EL (cell line): ENCODE data around the gene GMDS.

ENCODE experiments used
- DNase-seq: peaks from one replicate; pipeline ENCODE4 v3.0.0-alpha.2; 2016

The GMDS gene

DNA sequence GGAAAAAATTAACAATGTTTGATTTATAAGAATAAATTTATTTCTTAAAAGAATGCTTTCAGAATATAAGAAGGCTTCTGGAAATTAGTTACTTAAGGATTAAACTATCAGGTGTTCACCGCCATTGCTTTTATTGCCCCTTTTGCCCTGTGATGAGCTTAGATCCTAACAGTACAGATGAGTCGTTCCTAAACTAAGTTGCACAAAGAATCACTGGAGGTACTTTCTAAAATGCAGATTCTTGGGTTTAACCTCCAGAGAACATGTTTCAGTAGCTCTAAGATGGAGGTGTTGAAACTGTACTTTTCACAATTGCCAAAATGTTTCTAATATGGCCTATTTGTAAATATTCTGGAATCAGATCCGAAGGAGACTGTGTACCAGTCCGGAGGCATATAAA, 211.9 kb downstream of the GMDS start:
- DNase-seq = no peak

DNA sequence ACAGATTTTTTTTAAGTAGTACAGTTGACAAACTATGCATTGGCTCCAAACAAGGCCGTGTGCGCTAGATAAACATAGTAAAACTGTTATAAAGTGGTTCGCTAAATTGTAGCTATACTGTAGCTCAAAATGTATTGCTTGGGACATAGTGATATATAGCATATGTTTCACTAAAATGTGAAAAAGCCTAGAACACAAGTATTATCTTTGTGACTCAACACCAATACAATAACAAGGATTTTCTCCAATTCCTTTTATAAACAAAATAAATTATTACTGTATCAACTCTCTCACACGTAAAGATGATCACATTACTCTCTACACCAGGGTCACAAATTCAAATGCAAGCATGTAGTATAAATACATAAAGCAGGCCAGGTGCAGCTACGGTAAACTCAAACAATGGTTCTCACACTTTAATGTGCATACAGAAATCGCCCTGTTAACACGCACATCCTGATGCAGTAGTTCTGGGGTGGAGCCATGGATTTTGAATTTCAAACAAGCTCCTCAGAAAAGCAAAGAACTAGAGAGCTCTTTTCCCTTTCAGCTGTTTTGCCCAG, 214.6 kb downstream of the GMDS start:
- no peak for DNase-seq

DNA sequence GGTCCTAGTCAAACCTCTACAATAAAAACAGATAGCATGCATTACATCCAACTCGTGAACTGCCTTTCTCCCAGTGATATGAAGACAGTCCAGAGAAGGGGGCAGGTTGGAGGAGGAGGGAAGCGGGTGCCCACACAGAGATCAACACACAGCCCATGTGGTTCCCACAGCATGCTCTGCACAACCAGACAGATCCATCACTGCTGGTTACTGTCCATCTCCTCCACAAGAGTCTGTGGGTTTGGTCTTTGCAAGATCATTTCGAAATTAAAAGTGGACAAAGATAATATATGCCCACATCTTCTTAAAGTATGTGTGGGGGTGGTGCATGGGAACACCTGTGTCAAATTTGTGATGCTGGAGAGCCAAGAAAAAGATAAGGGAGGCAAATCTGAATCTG, 215.5 kb downstream of the GMDS start:
- no peak for DNase-seq

DNA sequence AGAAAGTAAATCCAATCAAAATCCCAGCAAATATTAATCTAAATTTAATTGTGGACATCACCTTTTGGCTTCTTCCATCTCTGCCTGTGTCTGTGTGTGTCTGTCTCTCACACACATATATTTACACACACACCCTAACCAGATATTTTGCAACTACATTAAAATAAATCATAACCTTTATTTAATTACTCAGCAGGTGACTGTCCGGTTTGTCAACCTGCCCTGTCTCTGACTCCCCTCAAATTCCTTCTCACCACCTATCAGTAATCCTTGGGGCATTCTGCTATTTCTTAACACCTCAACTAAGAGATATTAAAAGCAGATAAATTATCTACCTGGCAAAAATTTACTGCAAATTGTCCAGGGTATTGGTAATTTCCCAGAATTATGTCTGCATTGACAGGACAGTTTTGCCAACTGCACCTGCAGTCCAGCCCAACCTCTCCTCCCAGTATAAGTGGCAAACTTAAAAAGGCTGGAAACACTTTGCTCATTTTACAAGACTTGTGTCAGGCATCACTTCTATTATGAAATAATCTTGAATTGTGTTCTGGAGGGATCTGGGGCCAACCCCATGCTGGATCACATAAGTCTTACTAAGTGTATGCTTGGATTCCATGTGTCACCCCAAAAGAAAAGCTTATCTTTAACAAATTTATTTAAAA, 216.1 kb downstream of the GMDS start:
- DNase-seq = no peak

DNA sequence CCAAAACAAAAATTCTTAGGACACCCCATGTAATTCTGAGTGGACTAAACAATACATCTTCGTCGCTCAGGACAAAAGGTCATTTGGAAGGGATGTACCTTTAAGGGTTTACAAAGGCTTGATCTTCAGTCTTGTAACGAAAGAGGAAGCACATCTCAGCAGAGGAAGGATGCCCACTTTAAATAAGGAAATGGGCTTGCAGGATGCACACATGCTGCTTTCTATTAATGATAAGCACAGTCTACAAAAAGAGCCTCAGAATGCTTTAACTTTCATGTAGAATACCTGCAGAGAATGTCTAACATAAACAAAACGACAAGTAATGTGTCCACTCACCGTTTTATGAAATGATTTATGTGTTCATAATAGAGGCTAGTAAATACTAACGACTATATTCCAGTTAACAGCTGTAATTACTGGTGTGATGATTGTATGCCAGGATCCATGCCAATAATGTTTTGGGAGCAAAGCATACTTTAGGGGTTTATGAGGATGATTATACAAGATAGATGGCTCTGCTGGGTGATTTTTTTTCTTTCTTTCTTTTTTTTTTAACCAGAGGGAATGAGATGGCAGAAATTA, 216.9 kb downstream of the GMDS start:
- DNase-seq = peak; percentile 6

DNA sequence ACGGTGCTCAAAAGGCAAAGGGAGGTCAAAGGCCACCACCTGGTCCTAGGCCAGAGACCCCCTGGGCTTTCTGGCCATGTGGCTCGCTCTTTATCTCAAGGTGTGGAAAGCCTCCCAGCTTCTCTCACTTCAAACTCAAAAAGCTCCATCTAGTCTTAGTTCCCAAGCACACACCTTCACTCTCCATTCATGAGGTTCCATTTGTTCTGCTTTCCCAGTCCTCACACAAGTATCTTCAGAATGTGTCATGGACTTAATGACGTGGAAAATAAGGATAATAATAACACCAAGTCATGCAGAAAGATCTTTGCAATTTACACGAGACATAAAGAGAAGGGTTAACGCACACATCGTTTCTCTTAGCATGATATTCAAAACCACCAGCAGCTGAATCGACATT, 219.3 kb downstream of the GMDS start:
- DNase-seq = no peak

DNA sequence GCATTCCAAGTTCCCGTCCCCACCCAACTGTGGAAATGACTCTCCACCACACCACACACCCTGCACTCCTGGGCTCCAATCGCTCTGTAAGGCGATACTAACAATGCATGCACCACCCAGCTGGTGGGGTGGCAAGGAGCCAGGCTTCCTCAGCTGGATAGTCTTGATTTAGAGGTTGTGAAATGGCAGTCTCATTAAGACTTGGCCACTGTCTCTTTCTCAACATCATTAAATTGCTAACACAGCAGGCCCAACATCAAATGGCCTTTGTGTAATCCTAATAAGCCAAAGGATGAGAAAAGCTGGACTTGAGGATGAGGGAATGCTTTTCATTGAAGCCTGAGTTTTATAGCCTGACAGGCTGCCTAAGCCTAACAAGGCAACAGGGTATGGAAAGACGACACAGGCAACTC, 223.7 kb downstream of the GMDS start:
- peak; percentile 62 for DNase-seq

DNA sequence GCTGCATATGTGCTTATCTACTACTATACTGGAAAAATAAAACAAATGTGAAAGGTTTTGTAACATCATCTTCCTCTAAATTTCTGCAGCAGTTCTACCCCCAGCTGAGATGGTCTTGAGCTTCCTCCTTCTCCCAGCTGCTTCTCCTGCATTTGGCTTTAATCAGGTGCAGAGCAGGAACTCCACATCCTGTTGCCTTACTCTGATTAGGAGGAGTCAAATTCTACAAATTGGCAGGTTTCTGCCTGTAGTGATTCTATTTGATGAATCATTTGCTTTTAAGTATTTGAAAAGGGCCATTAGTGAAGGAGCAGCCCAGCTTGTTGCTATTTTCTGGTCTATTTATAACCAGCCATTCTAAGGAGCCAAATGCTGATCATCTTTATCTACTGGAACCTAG, 224.5 kb downstream of the GMDS start:
- DNase-seq = peak; percentile 30

DNA sequence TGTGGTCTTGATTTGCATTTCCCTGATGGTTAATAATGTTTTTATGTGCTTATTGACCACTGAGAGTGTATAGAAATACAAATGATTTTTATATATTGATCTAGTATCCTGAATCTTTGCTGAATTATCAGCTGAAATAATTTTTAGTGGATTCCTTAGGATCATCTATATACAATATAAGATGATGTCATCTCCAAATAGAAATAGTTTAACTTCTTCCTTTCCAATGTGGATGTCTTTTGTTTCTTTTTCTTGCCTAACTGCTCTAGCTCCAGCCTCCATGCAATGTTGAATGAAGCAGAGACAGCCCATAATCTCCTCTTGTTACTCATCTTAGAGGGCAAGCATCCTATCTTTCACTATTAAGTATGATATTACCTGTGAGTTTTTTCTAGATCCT, 226.4 kb downstream of the GMDS start:
- DNase-seq = no peak

DNA sequence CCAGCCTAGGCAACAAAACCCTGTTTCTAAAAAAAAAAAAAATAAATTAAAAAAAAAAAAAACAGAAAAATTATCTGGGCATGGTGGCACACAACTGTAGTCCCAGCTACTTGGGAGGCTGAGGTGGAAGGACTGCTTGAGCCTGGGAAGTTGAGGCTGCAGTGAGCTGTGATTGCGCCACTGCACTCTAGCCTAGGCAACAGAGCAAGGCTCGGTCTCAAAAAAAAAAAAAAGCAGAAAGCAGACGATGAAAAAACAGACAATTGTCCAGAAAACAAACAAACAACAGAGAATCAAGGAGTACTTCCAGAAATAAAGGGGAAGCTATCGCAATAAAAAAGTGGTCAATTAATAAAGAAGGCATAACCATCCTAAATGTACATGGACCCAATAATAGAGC, 229.4 kb downstream of the GMDS start:
- no peak for DNase-seq

DNA sequence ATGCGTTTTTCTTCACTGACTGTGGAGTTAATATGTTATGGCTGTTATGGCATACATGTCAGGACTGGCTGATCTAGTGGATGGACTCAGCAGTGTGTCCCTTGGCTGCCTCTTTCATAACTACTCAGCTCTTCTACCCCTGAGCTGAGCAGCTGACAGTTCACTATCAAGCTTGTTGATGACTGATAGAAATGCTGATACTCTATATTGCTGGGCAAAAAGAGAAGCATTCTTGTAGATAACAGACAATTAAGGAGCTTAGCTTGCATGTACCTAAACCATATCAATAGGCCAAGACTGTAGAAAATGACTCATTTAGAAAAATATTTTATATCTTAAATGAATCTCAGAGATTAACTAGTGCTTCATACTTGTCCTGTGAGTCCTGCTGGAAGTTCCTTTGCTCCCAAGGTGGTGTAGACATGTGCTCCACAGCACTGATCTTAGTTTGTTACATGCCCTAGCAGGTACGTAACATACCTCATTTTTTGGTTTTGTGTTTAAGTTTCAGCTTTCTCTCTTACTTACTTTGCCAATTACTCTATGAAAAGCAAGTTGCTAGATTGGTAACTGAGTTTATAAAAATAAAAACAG, 236.9 kb downstream of the GMDS start:
- peak; percentile 38 for DNase-seq

DNA sequence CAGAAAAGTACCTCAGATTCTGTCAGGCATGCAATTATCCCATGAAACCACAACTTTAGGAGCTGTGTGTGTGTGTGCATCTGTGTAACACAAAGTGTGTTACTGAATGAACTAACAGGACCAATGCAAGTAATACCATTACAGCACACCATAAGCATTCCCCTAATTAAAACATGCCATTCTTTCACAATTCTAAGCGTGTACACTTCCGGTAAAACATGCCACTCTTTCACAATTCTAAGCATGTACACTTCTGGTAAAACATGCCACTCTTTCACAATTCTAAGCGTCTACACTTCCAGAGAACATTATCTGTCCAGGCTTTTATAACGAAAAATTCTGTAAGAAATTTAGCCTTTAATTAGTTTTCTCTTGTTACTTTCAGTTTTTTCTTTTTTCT, 238.2 kb downstream of the GMDS start:
- no peak for DNase-seq

DNA sequence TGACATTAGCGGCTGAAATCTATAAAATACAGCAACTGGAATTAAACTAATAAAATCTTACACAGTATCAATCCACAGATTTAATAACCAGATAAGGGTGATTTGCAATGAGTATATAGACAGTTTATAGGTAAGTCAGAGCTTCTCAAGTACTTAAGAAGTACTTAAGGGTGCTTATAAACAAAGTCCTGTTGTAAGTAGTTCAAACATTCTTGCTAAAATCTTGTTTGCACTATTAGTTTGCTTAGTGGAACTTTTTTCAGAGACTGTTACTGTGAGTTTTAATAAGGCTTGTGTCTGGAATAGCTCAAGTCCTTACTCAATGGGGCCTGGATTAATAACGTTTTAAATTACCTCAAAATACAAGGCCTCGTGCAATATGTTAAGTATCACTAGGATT, 240.5 kb downstream of the GMDS start:
- DNase-seq = no peak

DNA sequence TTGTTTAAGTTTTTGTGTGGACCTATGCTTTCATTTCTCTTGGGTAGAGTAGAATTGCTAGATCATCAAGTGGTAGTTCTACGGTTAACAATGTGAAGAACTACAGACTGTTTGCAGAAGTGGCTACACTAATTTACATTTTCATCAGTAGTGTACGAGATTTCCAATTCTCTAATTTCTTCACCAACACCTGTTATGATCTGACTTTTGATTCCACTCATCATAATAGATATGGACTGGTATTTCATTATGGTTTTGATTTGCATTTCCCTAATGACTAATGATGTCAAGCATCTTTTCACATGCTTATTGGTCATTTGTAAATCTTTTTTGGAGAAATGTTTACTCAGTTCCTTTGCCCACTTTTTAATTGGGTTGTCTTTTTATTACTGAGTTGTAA, 244.4 kb downstream of the GMDS start:
- no peak for DNase-seq

DNA sequence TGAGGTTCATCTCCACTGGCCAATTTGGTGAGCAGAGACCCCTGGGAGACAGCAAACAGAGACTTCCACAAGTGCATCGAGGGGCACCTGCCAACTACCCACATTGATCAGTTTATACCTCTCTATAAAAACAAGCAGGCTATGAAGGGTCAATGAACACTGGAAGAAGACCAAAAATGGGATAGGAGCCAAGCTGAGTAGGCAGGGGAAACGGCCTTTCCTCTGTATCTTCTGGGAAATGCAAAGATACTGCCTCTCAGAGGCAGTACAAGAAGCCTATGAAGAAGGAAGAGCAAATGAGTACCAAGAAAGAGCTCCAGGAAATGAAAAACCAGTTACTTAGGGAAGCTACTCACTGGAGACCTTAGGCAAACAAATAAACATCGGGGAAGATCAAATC, 247.7 kb downstream of the GMDS start:
- DNase-seq = no peak

DNA sequence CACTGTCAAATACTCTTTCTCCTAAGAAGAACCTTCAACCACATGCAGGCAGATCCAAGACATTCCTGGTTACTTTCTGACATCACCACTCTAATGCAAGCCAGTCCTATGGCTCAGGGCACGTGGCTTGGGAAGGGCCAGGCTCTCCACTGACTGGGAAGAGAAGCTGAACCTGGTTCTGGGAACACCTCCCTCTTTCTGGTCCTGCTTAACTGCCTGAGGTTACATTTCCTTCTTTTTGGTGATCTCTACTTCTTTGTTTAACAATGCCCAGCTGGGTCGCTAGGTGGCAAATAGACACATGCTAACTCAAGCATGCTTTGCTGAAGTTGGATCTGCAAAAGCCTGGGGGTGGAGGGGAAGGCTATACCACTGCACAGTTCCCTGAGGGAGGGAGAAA, 249.8 kb downstream of the GMDS start:
- DNase-seq = no peak

DNA sequence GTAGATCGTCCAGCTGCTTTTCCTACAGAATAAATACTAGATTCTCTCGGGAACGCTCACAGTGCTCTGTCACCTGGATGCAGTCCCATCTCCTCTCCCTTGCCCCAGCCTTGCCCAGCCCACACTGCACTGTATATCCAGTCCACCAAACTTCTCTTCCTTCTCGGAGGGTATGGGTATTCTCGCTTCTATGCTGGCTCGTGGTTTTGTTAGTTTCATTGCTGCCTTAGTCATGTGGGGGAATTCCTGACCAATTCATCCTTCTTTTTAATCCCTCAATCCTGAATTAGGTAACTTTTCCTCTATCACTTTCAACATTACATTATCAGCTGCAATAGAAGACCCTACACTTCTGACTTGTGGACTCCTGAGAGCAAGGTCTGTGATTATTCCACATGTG, 252.4 kb downstream of the GMDS start:
- peak; percentile 61 for DNase-seq

DNA sequence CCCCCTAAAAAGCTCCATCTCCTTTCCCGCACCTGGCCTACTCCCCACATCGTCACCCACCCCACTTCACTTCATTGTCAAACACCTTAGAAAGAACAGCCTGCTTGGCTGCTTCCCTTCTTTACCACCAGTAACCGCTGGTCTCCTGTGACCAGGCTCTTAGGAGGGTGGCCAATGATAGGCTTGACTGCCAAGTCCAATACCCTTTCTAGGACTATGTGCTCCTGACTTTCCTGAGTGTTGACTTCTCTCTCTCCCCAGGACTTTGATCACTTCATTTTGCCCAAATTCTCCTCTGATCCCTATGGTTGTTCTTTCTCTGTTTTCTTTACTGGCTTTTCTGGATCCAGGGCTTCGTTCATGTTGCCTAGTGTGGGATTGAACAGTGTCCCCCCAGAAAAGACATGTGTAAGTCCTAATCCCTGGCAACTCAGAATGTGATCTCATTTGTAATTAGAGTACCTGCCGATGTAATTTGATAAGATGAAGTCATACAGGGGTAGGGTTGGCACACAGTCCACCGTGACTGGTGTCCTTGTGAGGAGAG, 254.0 kb downstream of the GMDS start:
- no peak for DNase-seq

DNA sequence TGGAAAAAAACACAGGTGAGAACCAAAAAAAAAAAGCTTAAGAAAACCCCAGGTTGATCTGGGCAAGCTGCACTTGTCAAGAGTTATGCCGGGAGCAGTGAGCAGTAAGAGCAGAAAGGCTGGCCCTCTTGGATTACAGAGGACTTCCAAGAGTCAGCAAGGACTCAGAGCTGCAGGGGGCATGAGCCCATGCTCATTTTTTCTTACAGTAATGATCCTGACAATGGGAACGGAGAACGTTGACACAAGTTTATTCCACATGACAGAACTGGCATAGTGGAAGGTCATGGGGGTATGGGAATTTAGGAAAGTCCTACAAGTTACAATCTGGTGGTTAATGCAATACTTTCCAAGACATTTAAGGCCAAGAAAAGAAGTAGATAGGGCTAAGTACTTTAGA, 256.6 kb downstream of the GMDS start:
- DNase-seq = no peak

DNA sequence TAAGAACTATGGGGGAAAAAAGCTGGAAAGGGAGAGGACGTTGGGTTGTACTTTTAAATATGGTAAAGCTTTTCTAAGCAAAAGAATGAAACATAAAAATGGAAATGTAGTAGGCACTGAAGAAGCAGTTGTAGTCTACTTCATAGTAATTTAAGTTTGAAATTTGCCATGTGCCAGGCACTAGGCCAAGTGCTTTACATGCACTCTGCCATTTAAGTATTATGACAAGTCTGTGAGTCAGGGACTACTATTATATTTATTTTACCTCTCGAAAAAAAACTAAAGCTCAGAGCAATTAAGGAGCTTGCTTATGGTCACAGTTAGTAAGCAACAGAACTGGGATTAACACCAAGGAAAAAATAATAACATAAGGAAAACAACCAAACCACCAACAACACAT, 257.8 kb downstream of the GMDS start:
- DNase-seq = peak; percentile 71

DNA sequence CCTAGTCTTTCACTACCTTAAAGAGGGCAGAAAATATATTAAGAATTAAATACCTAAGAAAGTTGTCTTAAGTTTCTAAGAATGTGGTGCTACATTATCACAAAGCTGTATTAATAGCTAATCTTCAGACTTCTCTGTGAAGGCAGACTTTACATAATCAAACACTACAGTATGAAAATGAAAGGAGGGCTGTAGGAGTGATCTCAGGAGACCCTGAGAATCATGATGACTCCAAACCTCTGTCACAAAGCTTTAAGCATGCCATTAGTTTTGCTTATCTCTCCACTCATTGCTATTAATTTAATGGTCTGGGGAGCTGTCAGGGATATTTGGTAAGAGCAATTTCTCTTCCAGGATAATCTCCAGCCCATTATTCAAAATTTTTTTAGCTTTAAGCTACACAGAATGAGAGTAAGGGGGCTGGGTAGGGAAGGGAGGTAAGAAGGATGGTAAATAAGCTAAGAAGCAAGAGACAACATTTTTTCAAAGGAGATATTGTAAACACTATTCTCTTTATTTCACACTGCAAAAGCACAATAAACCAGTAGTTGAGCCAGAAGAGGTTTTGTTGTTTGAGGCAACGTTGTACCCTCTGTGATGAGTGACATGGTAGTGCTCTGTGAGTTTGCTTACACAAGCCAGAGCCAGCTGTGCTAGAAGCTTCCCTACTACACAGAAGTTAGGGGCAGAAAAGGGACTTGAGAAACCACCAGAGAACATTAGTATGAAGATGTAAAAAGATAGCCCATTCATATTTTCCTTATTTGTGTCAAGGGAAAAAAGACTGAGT, 258.8 kb downstream of the GMDS start:
- no peak for DNase-seq

DNA sequence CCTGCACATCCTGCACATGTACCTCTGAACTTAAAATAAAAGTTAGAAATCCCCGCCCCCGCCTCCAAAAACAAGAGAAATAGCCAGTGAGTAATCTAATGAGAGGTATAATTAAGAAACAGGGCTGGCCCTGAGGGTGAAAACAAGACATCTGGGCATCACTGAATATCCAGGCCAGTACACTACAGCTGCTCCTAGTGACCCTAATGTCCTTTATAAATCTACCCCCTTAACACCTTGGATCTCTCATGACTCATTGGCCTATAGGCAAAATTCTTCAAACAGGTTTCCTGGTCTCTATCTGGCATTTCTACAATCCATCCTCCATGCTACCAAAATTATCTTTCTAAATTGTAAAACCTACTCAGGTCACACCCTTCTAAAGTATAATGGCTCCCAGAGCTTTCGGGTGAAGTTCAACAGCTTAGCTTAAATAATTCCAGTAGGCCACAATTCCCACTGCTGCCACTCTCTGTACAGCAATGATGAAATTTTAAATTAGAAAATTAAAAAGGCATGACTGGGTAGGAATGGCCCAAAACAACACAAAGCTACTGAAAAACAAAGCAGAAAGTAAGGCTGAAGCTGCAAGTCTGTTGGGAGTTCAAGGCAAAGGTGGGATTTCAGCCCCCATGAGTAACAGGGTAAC, 260.9 kb downstream of the GMDS start:
- no peak for DNase-seq

DNA sequence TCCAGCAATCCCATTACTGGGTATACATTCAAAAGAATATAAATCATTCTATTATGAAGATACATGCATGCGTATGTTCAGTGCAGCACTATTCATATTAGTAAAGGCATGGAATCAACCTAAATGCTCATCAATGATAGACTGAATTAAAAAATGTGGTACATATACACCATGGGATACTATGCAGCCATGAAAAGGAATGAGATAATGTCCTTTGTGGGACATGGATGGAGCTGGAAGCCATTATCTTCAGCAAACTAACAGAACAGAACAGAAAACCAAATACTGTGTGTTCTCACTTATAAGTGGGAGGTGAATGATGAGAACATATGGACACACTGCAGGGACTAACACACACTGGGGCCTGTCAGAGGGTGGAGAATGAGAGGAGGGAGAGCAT, 261.6 kb downstream of the GMDS start:
- DNase-seq = no peak
